ENCODE results near the gene SHH.

SHH gene

GRCh38 chr7:155811895-155812761, at the start of gene SHH:
Gene SHH, minus strand, starts transcription at chr7:155812463. Its CDS starts 341 bp downstream, at chr7:155812122.
- no peak for DNase-seq (ENCODE audit: low read depth in 1 of 2, low spot score in 1 of 2)

DNA sequence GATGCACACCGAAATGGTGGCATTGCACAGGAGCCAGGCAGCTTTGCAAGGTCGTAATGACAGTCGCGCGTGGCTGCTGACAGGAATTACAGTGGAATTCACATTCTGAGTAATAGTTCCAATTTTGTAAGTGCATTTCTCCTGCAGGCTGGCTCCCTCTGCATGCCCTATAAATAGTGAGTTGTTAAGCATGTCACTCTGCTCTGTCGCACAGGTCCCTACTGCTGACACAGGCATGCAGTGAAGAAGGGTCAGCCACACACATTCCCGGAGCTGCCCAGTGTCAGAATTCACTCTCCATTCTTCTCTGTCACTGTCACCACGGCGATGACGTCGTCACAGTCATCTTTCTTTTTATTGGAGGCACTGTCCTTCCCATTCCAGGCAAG, 49.2 kb upstream of the SHH start:
- DNase-seq (ENCODE audit: low read depth in 1 of 2, low spot score in 1 of 2) = no peak

DNA sequence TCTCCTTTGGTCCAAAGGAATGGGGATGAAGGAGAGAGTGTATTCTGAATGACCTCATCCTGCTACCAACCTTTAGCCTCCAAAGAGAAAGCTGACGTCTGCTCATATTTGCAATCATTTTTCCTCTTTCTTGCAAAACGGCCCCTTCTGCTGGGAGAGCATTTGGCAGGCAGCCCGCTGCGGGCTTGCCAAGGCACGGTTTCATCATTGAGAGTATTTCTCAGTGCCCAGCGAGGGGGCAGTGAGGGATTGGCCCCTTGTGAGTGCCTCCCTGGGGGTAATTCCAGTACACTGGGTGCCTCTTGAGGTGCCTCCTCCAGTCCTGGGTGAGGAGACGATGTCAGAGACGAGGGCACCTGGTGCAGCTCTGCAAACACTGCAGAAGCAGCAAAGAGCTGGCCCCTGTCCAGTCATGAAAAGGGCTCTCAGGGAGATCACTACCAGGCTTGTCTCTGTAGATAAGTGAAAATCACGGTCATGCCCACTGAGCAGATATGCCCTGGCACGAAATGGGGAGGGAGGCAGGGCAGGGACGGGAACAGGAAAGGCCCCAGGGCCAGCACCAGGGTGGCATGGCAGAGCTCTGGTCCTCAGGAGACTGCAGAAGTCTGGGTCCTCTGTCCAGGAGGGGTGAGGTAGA, 48.7 kb upstream of the SHH start:
- DNase-seq (ENCODE audit: low read depth in 1 of 2, low spot score in 1 of 2) = no peak

DNA sequence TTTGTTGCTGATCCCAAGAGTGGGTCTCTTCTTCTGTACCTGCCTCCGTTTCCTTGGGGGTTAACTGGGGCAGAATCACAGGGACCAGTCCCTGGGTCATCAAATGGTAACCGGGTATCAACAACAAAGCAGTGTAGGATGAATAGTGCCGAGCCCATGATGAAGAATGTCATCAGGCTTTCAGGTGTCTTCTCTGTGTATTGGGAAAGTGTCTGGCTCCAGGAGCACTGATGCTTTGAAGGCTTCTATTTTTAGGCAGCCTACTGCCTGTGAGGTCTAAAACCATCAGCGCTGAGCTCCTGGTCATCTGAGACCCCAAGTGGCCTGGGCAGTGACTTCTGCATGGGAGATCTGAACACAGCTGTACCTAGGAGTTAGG, 48.2 kb upstream of the SHH start:
- DNase-seq (ENCODE audit: low read depth in 1 of 2, low spot score in 1 of 2) = no peak

DNA sequence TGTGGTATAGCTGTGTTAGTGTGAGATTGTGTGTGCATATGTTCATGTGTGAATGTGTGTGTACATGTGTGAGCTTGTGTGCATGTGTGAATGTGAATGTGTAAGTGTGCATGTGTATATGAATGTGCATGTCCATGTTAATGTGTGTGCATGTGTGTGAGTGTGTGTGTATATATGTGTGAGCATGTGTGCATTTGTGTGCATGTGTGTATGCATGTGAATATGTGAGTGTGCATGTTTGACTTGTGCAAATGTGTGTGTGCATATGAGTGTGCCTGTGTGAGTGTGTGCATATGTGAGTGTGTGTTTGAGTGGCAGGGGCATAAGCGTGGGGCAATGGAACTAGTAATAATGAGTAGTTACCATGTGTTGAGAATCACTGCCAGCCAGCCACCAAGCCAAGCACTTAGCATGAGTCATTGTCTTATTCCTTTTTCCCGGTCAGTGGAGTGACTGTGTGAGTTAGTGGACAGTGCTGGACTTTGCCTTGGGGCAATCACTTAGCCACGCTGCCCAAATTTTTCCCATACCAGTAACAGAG, 46.3 kb upstream of the SHH start:
- no peak for DNase-seq (ENCODE audit: low read depth in 1 of 2, low spot score in 1 of 2)

- DNase-seq (ENCODE audit: low read depth in 1 of 2, low spot score in 1 of 2) = no peak
Observed at GRCh38 chr7:155857141-155857540, 44.9 kb upstream of the SHH start.

GRCh38 chr7:155856656-155857055, 44.4 kb upstream of the SHH start:
- no peak for DNase-seq (ENCODE audit: low read depth in 1 of 2, low spot score in 1 of 2)

DNA sequence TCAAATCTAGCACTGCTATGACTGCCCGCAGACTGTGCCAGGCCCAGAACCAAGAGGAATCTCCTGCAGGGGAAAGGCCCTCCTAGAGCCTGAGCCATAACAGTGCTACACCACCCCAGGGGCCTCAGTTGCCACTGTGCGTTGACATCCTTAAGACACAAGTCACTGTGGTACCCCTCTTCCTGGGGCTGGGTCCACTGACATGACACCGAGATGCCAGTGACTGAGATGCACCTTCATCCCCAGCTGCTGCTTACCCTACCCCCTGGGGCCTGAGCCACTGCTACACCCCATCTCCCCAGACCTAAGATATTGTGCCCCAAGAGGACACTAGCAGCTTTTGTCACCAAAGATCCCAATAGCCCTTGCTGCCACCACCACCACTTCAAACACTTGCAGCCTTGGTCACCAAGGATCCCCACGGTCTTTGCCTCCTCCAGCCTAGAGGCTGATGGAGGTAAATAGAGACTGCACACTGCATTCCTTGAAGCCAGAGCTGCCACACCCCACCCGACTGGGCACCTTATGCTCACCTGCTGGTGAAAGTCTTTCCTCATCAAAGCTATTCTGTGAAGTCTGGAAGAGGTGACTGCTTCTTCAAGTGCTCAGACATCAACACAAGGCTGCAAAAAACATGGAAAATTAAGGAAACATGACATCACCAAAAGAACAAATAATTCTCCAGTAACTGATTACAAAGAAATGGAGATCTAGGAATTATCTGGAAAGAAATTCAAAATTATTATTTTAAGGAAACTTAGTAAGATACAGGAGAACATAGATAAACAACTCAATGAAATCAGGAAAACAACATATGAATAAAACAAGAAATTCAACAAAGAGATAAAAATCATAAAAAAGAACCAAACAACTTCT, 40.4 kb upstream of the SHH start:
- no peak for DNase-seq (ENCODE audit: low read depth in 1 of 2, low spot score in 1 of 2)

GRCh38 chr7:155851892-155852291, 39.6 kb upstream of the SHH start:
- no peak for DNase-seq (ENCODE audit: low read depth in 1 of 2, low spot score in 1 of 2)

- DNase-seq (ENCODE audit: low read depth in 1 of 2, low spot score in 1 of 2) = no peak
Observed at GRCh38 chr7:155850766-155851678, 38.8 kb upstream of the SHH start.

DNA sequence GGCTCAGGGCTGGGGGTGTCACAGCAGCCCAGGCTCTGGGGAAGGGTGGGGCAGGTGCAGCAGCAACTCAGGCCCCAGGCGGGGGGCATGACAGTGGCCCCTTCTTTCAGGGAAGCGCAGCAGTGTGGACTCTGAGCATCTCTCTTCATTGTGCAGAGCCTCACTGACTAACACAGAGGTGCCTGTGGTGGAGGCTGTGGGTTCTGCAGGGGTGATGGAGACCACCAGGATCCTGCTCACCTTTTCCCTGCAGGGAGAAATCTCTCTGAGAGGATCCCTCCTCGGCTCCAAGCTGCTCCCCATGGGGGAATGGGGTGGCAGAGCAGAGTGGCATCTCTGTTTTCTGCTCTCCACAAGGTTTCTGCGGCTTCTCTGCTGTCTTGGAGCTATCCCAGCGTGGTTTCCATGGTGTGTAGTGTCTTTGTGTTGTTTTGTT, 37.8 kb upstream of the SHH start:
- no peak for DNase-seq (ENCODE audit: low read depth in 1 of 2, low spot score in 1 of 2)

DNA sequence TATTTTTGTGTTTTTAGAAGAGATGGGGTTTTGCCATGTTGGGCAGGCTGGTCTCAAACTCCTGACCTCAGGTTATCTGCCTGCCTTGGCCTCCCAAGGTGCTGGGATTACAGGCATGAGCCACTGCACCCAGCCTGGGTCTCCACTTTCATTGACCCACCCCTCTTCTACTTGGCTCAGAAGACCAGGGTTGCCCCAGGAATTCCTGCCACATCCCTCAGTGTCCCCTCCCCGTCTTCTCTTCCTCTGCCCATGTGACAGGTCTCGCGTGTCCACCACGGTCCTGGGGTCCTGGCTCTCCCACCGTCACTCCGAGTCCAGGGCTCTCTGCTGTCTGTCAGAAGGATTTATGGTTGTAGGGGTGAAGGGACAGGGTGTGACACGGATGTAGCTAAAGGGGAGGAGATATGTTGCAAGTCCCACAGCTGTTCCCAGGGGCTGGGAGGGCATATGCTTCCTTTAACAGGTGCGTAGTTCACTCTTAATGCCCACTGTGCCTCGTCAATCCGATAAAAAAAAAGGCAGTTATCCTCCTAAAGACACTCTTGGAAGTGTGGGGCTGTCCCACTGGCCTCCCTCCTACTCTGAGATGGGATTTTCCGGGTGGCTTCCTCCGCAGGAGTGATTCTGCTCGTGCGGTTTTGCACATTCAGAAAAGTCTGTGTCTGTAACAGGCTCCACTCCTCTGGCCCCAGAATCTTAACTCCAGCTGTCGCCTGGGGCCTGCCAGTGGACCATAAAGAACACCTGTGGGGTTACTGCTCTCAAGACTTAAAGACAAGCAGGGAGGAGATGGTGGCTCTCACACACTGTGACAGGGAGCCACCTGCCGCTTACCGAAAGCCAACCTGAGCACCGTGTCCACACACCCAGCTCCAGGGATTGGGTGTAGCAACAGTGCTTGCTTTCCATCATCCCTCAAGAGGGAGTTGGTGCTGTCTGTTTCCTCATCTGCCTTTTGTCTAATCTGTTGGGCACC, 36.7 kb upstream of the SHH start:
- no peak for DNase-seq (ENCODE audit: low read depth in 1 of 2, low spot score in 1 of 2)

GRCh38 chr7:155847821-155848435, 35.7 kb upstream of the SHH start:
- no peak for DNase-seq (ENCODE audit: low read depth in 1 of 2, low spot score in 1 of 2)

DNA sequence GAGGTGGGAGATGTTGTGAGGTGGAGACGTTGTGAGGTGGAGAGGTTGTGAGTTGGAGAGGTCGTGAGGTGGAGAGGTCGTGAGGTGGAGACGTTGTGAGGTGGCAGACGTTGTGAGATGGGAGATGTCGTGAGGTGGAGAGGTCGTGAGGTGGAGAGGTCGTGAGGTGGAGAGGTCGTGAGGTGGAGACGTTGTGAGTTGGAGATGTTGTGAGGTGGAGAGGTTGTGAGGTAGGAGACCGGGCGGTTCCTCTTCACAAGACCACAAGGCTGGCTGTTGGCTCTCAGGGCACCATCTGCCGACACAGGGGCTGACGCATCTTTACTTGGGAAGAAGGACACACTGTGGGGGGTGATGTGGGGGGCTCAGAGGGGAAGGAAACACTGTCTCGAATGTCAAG, 34.7 kb upstream of the SHH start:
- DNase-seq (ENCODE audit: low read depth in 1 of 2, low spot score in 1 of 2) = no peak

DNA sequence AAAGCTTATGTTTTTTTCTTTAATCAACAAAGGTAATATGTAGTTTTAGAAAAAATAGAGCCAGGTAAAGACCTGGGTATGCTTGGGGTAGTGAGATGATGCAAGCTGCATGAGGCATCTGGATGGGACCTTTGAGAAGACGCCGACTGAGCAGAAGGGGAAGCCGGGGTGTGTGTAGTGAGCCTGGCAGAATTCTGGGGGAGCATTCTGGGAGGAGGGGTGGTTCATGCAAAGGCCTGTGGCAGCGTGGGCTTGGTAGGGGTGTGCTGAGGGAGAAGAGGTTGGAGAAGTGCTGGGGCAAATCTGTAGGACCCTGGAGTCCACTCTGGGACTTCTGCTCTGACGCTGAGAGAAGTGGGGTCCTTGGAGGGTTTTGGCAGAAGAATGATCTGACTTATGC, 33.9 kb upstream of the SHH start:
- DNase-seq (ENCODE audit: low read depth in 1 of 2, low spot score in 1 of 2) = no peak

DNA sequence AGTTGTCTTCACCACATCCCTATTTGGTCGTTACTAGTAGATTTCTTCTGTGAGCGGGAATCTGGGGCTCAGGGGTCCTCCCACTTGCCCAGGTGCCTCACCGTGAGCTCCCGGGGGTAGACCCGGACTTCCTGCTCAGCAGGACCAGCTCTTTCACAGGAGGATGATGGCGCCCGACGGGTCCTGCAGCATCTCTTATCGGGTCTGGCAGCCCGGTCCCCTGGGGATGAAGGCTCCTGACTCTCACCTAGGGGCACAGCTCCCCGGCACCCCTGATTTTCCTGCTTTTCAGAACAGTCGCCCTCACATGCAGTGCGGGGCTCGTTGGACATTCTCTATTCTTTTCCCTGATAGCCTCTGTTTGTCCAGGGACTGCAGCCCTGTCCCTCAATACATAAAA, 33.0 kb upstream of the SHH start:
- DNase-seq (ENCODE audit: low read depth in 1 of 2, low spot score in 1 of 2) = no peak

DNA sequence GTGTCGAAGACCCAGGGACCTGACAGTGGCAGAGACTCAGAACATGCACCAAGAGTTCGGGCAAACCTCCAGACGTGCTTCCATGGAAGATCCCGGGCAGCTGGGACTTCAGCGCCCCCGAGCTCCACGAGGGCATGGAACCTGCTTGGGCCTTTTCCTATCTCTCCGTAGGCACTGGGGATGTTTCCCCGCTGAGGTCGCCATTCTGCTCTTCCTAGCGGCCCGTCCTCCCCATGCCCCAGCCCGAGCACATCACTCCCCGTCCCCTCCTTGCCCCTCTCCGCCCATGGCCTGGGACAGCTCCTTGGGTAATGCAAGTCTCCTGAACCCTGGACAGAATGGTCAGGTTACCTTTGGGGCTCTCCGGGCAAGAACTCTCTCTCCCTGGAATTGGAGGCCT, 32.3 kb upstream of the SHH start:
- no peak for DNase-seq (ENCODE audit: low read depth in 1 of 2, low spot score in 1 of 2)

DNA sequence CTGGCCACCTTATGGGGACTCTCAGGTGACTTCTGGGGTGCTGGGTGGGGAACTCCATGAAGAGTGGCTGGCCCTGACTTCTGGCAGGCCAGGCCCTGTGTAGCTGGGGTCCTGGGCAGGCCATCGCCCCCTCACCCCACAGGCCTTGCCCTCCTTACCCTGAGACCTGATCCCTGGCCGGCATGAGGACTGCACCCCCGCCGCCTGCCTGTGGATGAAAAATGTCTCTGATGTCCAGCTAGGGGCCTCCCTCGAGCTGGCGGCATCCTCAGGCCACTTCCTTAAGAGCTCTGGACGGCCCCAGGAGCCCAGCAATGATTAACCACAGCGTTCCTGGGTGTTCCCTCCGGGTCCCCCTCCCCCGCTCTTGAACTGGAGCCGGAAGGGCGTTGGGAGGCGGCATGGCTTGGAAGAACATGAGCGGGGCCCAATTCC, 31.8 kb upstream of the SHH start:
- DNase-seq (ENCODE audit: low read depth in 1 of 2, low spot score in 1 of 2) = no peak

All from stimulated activated CD4-positive, alpha-beta T cell treated with anti-CD3 and anti-CD28 coated beads, Interleukin-15, amount 100 ng/mL, for 1 hour (primary cell).